ENCODE data around the gene NOLC1.

Gene NOLC1

GRCh38 chr10:102151774-102152544 is at the start of gene NOLC1:
TSS of gene NOLC1 (plus strand) at chr10:102152389. CDS start at chr10:102152411, 22 bp downstream.
- DNase-seq (ENCODE audit: low spot score): peak; percentile 99

DNA sequence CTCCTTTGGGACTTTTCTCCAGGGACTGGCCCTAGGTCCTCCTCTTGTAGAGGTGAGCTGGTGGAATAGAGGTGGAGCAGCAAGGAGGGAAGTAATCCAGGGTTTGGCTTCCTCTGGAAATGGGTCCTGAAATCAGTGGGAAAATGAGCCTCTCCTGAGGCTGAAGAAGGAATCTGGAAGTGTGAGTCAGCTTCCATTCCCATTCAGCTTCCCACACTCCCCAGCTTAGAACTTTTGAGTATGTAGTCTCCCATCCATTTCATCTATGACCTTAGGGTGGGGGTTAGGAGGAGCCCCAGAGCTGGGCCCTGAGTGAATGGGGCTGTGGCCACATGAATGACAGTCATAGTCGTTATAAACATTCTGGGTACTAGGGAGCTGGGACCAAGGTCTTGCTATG is 49.8 kb upstream of the NOLC1 start:
- no peak for DNase-seq (ENCODE audit: low spot score)

GRCh38 chr10:102106998-102107397 is 45.2 kb upstream of the NOLC1 start:
- no peak for DNase-seq (ENCODE audit: low spot score)

- DNase-seq (ENCODE audit: low spot score): no peak
These were observed 42.7 kb upstream of the NOLC1 start for GRCh38 chr10:102109166-102110116.

GRCh38 chr10:102111276-102111675 is 40.9 kb upstream of the NOLC1 start:
- DNase-seq (ENCODE audit: low spot score): no peak

GRCh38 chr10:102112210-102112817 is 39.9 kb upstream of the NOLC1 start:
- DNase-seq (ENCODE audit: low spot score): peak; percentile 42

DNA sequence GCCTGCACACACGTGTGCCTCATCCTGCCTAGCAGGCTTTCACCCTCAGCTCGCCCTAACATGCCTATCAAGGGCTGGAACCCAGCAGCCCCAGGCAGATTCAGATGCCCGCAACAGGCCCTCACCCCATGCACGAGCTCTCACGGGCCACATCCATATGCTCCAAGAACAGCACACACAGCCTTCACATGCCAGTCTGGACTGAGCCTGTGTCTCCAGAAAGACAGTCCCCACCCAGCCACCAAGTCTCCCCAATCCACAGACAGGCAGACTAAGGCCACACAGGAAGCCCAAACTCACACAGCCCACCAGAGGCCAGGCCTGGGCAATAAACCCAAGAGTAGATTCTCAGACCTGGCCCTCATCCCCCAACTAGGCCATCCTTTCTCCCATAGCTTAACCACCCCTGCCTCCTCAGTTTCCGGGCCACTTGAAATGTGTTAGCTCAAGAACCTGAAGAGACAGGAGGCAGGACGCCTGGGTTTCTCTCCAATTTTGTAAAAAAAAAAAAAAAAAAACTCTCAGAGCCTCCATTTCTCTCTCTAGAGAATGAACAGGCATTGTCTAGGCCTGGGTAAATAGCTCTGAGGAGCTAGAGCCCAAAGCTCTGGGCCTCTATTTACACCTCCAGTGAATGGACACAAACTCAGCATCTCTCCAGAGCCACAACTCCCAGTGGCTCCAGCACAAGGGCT is 38.8 kb upstream of the NOLC1 start:
- DNase-seq (ENCODE audit: low spot score): no peak

DNA sequence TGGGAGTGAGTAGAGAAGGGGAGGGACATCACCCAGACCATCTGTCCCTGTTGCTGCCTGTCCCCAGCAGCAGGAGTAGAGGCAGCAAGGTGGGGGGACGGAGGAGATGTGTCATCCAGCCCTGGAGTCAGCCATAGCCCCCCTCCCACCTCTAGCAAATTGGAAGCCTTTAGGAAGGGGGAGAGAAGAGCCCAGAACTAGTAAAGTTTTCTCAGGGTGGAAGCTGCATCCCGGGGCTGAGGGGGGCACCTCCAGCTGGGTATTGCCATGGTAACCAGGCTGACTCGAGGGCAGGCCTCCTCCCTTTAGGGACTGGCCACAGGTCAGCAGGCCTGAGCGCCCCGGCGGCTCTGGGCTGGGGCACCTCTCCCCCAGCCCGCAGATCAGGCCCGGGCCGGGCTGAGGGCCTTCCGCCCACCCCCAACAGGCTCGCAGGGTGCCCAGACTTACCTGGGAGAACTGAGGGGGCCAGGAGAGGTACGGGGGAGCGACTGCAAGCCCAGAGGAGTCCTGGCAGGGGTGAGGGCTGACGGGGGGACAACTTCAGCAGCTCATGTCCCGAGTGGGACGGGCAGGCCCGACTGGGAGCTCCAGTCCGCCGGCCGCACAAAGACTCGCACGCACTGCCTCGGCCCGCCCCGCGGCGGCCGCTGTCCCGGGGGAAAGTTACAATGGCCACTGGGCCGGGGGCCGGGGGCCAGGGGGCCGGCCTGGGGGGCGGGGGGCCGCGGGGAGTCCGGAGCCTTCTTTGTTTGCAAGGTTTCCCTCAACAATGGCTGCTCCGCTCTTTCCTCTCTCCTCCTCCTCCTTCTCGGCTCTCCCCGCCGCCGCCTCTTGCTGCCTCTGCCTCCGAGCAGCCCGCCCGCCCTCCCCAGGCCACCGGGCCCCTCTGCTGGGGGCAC is 38.0 kb upstream of the NOLC1 start:
- DNase-seq (ENCODE audit: low spot score): peak; percentile 53

DNA sequence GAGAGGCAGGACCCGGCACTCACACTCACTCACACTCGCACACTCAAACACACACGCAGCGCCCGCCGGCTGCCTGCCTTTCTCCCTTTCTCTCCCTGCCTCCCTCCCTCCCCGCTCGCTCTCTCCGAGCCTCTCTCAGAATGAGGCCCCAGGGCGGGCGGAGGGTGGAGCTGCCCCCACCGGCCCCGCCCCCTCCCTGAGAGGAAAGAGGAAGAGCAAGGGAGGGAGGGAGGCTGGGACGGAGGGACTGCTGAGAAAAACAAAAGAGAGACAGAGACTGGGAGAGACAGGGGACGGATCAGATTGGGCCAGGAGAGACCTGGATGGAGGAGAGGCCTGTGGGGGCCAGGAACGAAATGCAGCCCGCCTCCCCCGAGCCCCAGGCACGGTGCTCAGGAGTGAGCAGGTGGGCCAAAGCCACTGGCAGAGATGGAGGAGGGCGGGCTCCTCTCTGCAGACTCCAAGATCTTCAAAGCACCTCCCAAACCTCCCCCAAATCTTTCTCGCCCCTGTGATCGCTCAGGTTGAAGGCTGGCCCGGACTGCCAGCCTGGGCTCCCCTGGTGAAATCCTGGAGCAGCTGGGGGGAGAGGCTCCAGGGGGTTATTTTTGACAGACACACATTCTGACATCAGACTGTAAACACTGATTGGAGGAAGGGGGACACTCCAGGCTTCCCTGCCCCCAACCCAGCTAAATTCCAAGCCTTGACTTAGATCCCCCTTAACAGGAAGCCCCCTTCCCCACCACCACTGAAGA is 37.1 kb upstream of the NOLC1 start:
- peak; percentile 76 for DNase-seq (ENCODE audit: low spot score)

DNA sequence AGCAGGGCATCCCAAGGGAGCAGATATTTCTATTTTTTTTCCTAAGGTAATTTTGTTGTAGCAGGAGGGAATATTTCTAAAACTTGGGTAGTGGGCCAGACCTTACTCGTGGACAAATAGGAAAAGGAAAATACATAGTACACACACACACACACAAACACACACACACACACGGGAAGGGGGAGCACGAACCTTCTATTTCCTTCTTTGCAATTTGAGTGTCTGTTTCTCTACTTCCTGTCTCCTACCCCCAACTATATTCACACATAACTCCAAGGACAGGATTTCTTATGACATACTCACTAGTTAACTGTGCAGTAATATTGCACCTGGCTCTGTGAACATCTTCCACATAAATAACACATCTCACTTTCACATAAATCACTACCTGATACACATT is 36.4 kb upstream of the NOLC1 start:
- no peak for DNase-seq (ENCODE audit: low spot score)

DNA sequence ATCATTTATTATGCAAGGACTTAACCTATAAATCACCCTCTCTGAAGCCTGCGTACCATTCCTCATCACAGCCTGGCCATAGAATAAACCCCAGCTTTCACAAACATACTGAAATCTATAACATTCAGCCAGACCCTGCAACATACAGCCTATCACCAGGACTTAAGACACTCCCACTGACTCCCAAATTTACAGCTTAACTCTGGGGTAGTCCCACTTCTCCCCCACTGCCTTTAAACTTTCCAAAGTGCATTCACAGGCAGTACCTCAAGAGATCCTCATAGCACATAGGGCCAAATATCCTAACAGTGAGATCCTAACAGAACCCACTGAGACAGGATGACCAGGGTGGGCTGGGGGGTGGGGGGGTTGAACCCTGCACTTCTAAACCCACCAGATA is 35.5 kb upstream of the NOLC1 start:
- DNase-seq (ENCODE audit: low spot score): no peak

- DNase-seq (ENCODE audit: low spot score): no peak
These were observed 34.6 kb upstream of the NOLC1 start for GRCh38 chr10:102117391-102118159.

DNA sequence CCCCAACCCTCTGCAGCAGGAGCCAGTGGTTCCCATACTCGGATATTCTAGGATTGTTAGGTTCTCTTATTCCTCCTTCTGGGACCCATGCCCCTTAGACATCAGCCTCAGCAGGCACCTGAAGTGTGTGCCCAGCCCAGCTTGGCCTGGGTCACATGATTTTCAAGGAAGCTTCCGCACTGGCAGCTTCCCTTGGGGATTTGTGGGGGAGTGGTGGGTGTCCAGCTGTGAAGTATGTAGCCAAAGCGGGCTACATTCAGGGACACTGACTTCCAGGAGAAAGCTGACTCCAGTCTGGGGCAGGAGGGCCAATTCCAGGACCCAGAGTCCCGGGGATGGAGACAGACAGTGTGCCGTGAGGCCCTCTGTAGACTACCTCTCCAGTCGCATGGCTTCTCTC is 33.3 kb upstream of the NOLC1 start:
- no peak for DNase-seq (ENCODE audit: low spot score)

DNA sequence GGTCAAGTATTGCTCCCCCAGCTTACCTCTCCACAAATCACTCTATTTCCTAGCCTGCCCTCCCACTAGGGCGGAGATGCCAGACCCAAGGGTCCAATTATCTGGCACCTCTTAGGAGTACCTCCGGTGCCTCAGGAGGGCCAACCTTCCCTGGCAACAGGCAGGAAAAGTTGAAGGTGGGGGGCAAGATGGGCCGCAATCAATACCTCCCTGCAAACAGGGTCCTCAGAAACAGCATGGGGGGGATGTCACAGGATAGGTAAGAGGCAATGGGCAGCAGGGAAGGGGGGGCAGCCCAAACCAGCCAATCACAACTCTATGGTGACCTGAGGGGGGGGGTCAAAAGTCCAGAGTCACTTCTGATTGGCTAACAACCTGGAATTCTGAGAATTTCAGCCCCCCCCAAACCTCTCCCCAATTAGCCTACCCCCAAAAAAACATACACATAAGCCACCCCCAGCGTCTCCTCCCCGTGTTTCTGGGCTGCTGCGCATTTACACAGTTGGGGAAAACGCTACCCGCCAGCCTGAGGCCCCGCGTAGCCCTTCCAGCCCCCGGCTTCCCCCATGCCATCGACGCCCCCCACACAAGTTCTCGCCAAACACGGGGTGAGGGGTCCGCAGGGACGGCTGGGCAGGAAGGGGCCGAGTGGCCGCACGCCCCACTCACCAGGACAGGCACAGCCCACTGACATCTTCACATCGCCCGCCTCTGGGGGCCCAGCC is 32.6 kb upstream of the NOLC1 start:
- no peak for DNase-seq (ENCODE audit: low spot score)

GRCh38 chr10:102120142-102120990 is 31.8 kb upstream of the NOLC1 start, which contains the start of gene LDB1:
TSS of gene LDB1 (minus strand) at chr10:102120368. CDS start at chr10:102120110, 258 bp downstream.
- DNase-seq (ENCODE audit: low spot score): peak; percentile 83

DNA sequence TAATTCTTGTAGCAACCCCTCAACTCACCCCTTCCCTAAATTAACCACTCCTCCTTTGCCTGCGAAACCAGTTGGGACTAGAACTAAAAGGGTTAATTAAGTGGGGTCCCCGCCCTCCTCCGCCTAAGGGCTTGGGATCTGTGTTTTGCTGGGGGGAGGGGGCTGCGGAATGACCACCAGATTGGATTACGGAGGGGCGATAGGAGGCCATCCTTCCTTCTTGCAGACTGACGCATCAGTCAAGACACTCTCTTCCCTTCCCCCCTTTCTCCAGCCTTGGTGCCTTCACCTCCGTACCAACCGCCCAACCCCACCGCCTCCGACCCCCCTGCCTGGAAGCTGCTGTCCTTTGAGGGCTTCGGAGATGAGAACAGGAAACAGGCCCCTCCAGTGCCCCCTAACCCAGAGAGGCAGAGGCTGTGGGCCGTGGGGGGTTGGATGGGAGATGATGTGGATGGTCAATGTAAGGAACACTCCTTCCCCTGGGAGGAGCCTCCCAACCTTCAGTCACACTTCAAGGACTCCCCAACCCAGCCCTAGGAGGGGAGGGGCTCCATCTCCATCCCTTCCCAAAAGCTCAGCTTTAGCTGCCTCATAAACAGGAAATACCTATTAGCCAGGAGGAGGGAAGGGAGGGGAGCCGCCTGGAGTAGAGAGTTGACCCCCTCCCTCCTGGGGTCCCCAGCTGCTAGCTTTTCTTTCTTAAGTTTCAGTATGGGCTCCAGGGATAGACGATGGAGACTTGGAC is 31.0 kb upstream of the NOLC1 start:
- DNase-seq (ENCODE audit: low spot score): no peak
